ENCODE measurements around the gene TRABD2B.

DNA sequence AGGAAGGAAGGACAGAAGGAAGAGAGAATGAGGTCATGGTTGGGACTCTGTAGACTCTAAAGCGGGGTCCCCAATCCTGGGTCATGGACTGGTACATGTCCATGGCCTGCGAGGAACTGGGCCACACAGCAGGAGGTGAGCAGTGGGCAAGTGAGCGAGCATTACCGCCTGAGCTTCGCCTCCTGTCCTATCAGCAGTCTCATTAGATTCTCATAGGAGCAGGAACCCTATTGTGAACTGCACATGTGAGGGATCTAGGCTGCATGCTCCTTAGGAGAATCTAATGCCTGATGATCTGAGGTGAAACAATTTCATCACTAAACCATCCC lies 128.9 kb downstream of the TRABD2B start:
- TF ChIP-seq CTCF (conservative IDR thresholded peaks at IDR 0.05; ENCODE audit: low read depth, low read length) (no peak), POLR2A (IDR thresholded peaks at IDR 0.05; ENCODE audit: low read depth, low read length) (no peak), CHD1 (IDR thresholded peaks at IDR 0.05; ENCODE audit: low read depth, low read length) (no peak), MXI1 (IDR thresholded peaks at IDR 0.05; ENCODE audit: borderline replicate concordance, low read depth, low read length) (no peak), ELK1 (IDR thresholded peaks at IDR 0.05; ENCODE audit: borderline replicate concordance, low read depth, low read length) (no peak), MAZ (IDR thresholded peaks at IDR 0.05; ENCODE audit: borderline replicate concordance, low read depth, low read length) (no peak), CEBPB (IDR thresholded peaks at IDR 0.05; ENCODE audit: low read depth, low read length) (no peak), RAD21 (IDR thresholded peaks at IDR 0.05; ENCODE audit: low read length) (no peak), FOS (IDR thresholded peaks at IDR 0.05; ENCODE audit: low read depth, low read length) (no peak), SMC3 (IDR thresholded peaks at IDR 0.05; ENCODE audit: low read depth, low read length) (no peak), BHLHE40 (IDR thresholded peaks at IDR 0.05; ENCODE audit: low read depth, low read length) (no peak), RFX5 (IDR thresholded peaks at IDR 0.05; ENCODE audit: low read depth, low read length) (no peak), MAFK (IDR thresholded peaks at IDR 0.05; ENCODE audit: low read depth, low read length) (no peak)
- TF ChIP-seq, protein P1, sequence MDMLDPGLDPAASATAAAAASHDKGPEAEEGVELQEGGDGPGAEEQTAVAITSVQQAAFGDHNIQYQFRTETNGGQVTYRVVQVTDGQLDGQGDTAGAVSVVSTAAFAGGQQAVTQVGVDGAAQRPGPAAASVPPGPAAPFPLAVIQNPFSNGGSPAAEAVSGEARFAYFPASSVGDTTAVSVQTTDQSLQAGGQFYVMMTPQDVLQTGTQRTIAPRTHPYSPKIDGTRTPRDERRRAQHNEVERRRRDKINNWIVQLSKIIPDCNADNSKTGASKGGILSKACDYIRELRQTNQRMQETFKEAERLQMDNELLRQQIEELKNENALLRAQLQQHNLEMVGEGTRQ (IDR thresholded peaks at IDR 0.05; ENCODE audit: low read depth, low read length) = no peak
